SK-N-SH (cell line): ENCODE measurements around the gene PLOD3. TPM values are rescaled to one million over a fixed set of nuclear protein-coding genes. Genes with fewer than 3 reads are reported as not detected.

Source experiments
- CTCF ChIA-PET: fragments of 300-600, 350-600 bp; formaldehyde crosslinking; extraction: SDS; loops from one replicate; lab custom pipeline; 2021; lab: Yijun Ruan, JAX
- POLR2A ChIA-PET: fragments of 350-600 bp; sonication (Branson Sonifier 250); formaldehyde crosslinking; extraction: SDS; loops from one replicate; lab custom pipeline; 2020; ENCODE audit warnings: antibody characterized with exemption, inconsistent platforms; lab: Yijun Ruan, JAX
- DNase-seq: peaks from one replicate; pipeline ENCODE4 v3.0.0; 2012
- H2AFZ ChIP-seq: fragments of 200-600 bp; sonication (generic); 2 replicates; pipeline ENCODE4 v1.8.1; 2016; ENCODE audit warnings: antibody characterized with exemption, mild to moderate bottlenecking, low read depth
- H3F3A ChIP-seq: fragments of 200-600 bp; sonication (generic); replicated peaks from 2 replicates; pipeline ENCODE3; 2016; ENCODE audit warnings: antibody characterized with exemption, mild to moderate bottlenecking; ENCODE audit not compliant: insufficient read depth
- H3K27ac ChIP-seq, 2 experiments: fragments of 200-500 bp in 1 of 2; fragments of 200-600 bp in 1 of 2; sonication (Bioruptor generic) in 1 of 2; sonication (generic), shearing (Covaris generic) in 1 of 2; 2 replicates each; pipeline versions ENCODE4 v1.5.1 to v1.6.1; 2014 to 2016; ENCODE audit warnings: low read depth in 2 of 2, inconsistent platforms in 1 of 2, low read length in 1 of 2, mild to moderate bottlenecking in 1 of 2, mixed read lengths in 1 of 2
- H3K27me3 ChIP-seq: fragments of 200-600 bp; sonication (generic), shearing (Covaris generic); 2 replicates; pipeline ENCODE4 v1.6.1; 2016; ENCODE audit warnings: mixed run types; ENCODE audit not compliant: insufficient read depth
- H3K36me3 ChIP-seq, 2 experiments: fragments of 200-500 bp in 1 of 2; fragments of 200-600 bp in 1 of 2; sonication (Bioruptor generic) in 1 of 2; sonication (generic) in 1 of 2; replicated peaks in 1 of 2; 2 replicates each; pipeline versions ENCODE3 to v1.5.1; 2014 to 2016; ENCODE audit warnings: low read length in 1 of 2, mild to moderate bottlenecking in 1 of 2; ENCODE audit not compliant: insufficient read depth in 2 of 2, control insufficient read depth in 1 of 2
- H3K4me1 ChIP-seq, 2 experiments: fragments of 200-500 bp in 1 of 2; fragments of 200-600 bp in 1 of 2; sonication (Bioruptor generic) in 1 of 2; sonication (generic), shearing (Covaris generic) in 1 of 2; 2 replicates each; pipeline versions ENCODE4 v1.5.1 to v1.6.1; 2014 to 2016; ENCODE audit warnings: low read depth in 1 of 2, low read length in 1 of 2, mixed run types in 1 of 2; ENCODE audit not compliant: insufficient read depth in 2 of 2, control insufficient read depth in 1 of 2
- H3K4me2 ChIP-seq: fragments of 200-600 bp; sonication (generic), shearing (Covaris generic); 2 replicates; pipeline ENCODE4 v1.6.1; 2017; ENCODE audit warnings: mixed run types
- H3K4me3 ChIP-seq, 2 experiments: fragments of 200-500 bp in 1 of 2; fragments of 200-600 bp in 1 of 2; sonication (Bioruptor generic) in 1 of 2; sonication (generic), shearing (Covaris generic) in 1 of 2; 2 replicates each; pipeline versions ENCODE4 v1.5.1 to v1.8.1; 2014 to 2016; ENCODE audit warnings: low read depth in 2 of 2, inconsistent platforms in 1 of 2, low read length in 1 of 2, mild to moderate bottlenecking in 1 of 2, mixed read lengths in 1 of 2, moderate library complexity in 1 of 2
- H3K79me2 ChIP-seq: fragments of 200-600 bp; sonication (generic); 2 replicates; pipeline ENCODE4 v1.8.1; 2017; ENCODE audit warnings: mild to moderate bottlenecking; ENCODE audit not compliant: insufficient read depth
- H3K9ac ChIP-seq: fragments of 200-600 bp; sonication (generic); 2 replicates; pipeline ENCODE4 v1.6.1; 2017; ENCODE audit warnings: mixed run types
- H3K9me2 ChIP-seq: fragments of 200-600 bp; sonication (generic); 2 replicates; pipeline ENCODE4 v1.6.1; 2017; ENCODE audit warnings: mixed run types
- H3K9me3 ChIP-seq: fragments of 200-600 bp; sonication (generic); 2 replicates; pipeline ENCODE4 v1.6.1; 2017; ENCODE audit warnings: mixed run types, mild to moderate bottlenecking, moderate library complexity
- H4K20me1 ChIP-seq: fragments of 200-600 bp; sonication (generic); 2 replicates; pipeline ENCODE4 v1.6.1; 2017; ENCODE audit warnings: mild to moderate bottlenecking, mixed run types; ENCODE audit not compliant: insufficient read depth
- CTCF ChIP-seq: fragments of 200-600 bp; sonication (generic); IDR thresholded peaks from 2 replicates; pipeline ENCODE4 v1.6.1; 2017; ENCODE audit warnings: antibody characterized with exemption, mild to moderate bottlenecking, moderate library complexity
- EZH2phosphoT487 ChIP-seq: fragments of 200-600 bp; sonication (generic); IDR thresholded peaks from 2 replicates; pipeline ENCODE4 v1.6.1; 2017; ENCODE audit warnings: low read depth, mixed run types, mild to moderate bottlenecking, antibody characterized with exemption, moderate library complexity, borderline replicate concordance
- FOXM1 ChIP-seq: IDR thresholded peaks from 2 replicates; pipeline ENCODE4 v1.4.0; 2012; ENCODE audit warnings: low read depth, mild to moderate bottlenecking
- GABPA ChIP-seq: IDR thresholded peaks from 2 replicates; pipeline ENCODE4 v1.4.0; 2012; ENCODE audit warnings: low read depth, mild to moderate bottlenecking
- JUND ChIP-seq: IDR thresholded peaks from 2 replicates; pipeline ENCODE4 v1.4.0; 2012
- MAX ChIP-seq: IDR thresholded peaks from 2 replicates; pipeline ENCODE4 v1.4.0; 2012; ENCODE audit warnings: low read depth
- MEF2A ChIP-seq: IDR thresholded peaks from 2 replicates; pipeline ENCODE4 v1.4.0; 2012; ENCODE audit warnings: low read depth, borderline replicate concordance
- NRF1 ChIP-seq: IDR thresholded peaks from 2 replicates; pipeline ENCODE4 v1.6.1; 2012; ENCODE audit warnings: low read depth, mild to moderate bottlenecking, low read length
- POLR2AphosphoS5 ChIP-seq: IDR thresholded peaks from 2 replicates; pipeline ENCODE4 v1.6.1; 2012; ENCODE audit warnings: low read depth, low read length
- RCOR1 ChIP-seq: fragments of 150-350 bp; IDR thresholded peaks from 2 replicates; pipeline ENCODE4 v1.6.1; 2017; ENCODE audit warnings: antibody characterized with exemption, low read length
- RFX5 ChIP-seq: IDR thresholded peaks from 2 replicates; pipeline ENCODE4 v1.6.1; 2012; ENCODE audit warnings: mild to moderate bottlenecking, improper control_type of control experiment, low read length
- SMC3 ChIP-seq: IDR thresholded peaks from 2 replicates; pipeline ENCODE4 v1.6.1; 2012; ENCODE audit warnings: low read depth, low read length, improper control_type of control experiment
- TAF1 ChIP-seq: IDR thresholded peaks from 2 replicates; pipeline ENCODE4 v1.6.1; 2012; ENCODE audit warnings: low read depth, mild to moderate bottlenecking, low read length, moderate library complexity, borderline replicate concordance
- USF1 ChIP-seq: IDR thresholded peaks from 2 replicates; pipeline ENCODE4 v1.4.0; 2012; ENCODE audit warnings: low read depth, borderline replicate concordance
- WGBS: methylation state at CpG from one replicate; pipeline ENCODE4 v1.1.6; 2017; ENCODE audit warnings: low lambda C conversion rate; 5-methylcytosine and 5-hydroxymethylcytosine counted together
- polyA plus RNA-seq, 3 experiments: library from polyadenylated mRNA; depleted of rRNA; stranded (reverse); fragments of >200 nt; gene quantifications; 2 replicates each; pipeline ENCODE4 v1.2.3, GENCODE V29; 2012

Gene PLOD3
- polyA plus RNA-seq, 1 of the 3 experiments (the other 2 are of a cell fraction): 276 TPM

GRCh38 chr7:101189109-101189508 is 28.3 kb downstream of the PLOD3 start (continued):
- TF ChIP-seq FOXM1 (no peak), POLR2AphosphoS5 (no peak), NRF1 (no peak), MAX (no peak)

GRCh38 chr7:101186844-101187428 is 30.4 kb downstream of the PLOD3 start:
- DNase-seq: no peak
- Histone ChIP-seq H3K36me3 (no peaks in the 10 kb centered on the region), H3K27ac (no peak overlapping the region), H3K9ac (no peak overlapping the region), H3K4me3 (no peak overlapping the region), H3K9me2 (no peaks in the 10 kb centered on the region), H3K9me3 (no peaks in the 10 kb centered on the region)
- CTCF ChIA-PET: interaction anchor here (0.9 to 7.2 kb wide), 8 partner anchors 10 to 57 kb away, joined by 3 to 51 read pairs (median 3); partner anchors contain the start of gene MOGAT3
- WGBS: 90% methylated on average over 4 of the region's 4 CpGs
- TF ChIP-seq JUND (no peak), GABPA (no peak)
- TF ChIP-seq, all 33 proteins: peak for 0
- H2AFZ ChIP-seq: no peak overlapping the region
- H3K79me2 ChIP-seq: no peaks in the 10 kb centered on the region
- POLR2A ChIA-PET: no interaction called here
- peaks cover 16% of the 10 kb centered on the region for H3F3A ChIP-seq
- no peaks in the 10 kb centered on the region for H4K20me1 ChIP-seq
- H3K27me3 ChIP-seq: no peaks in the 10 kb centered on the region
- peaks cover 0 to 3% of the 10 kb centered on the region in 2 experiments; a peak in 1 of 4 replicates for H3K4me1 ChIP-seq
- H3K4me2 ChIP-seq: no peak overlapping the region

GRCh38 chr7:101186194-101186593 is 31.2 kb downstream of the PLOD3 start:
- no peak overlapping the region for H3K4me3 ChIP-seq
- no peaks in the 10 kb centered on the region for H3K27me3 ChIP-seq
- H3K9me2 ChIP-seq: no peaks in the 10 kb centered on the region
- no peak for TF ChIP-seq MEF2A
- TF ChIP-seq USF1: no peak
- TF ChIP-seq TAF1: no peak
- no peak for TF ChIP-seq RFX5
- no peak for TF ChIP-seq GABPA
- no peak for TF ChIP-seq SMC3
- TF ChIP-seq CTCF: no peak
- no peak for TF ChIP-seq RCOR1
- TF ChIP-seq EZH2phosphoT487: no peak
- no peak for TF ChIP-seq MAX
- TF ChIP-seq, all 33 proteins: peak for 0
- Histone ChIP-seq H3K9me3 (no peaks in the 10 kb centered on the region), H3K9ac (no peak overlapping the region), H3K27ac (no peak overlapping the region), H3K79me2 (no peaks in the 10 kb centered on the region), H3K4me1 (peaks cover 0 to 3% of the 10 kb centered on the region in 2 experiments; a peak in 1 of 4 replicates), H4K20me1 (no peaks in the 10 kb centered on the region), H3F3A (peaks cover 16% of the 10 kb centered on the region), H3K4me2 (no peak overlapping the region), H2AFZ (no peak overlapping the region), H3K36me3 (no peaks in the 10 kb centered on the region)
- WGBS: 71% methylated on average over 6 of the region's 6 CpGs
- no peak for DNase-seq
- CTCF ChIA-PET: interaction anchor here (1.5 to 7.2 kb wide), 5 partner anchors 9 to 47 kb away, joined by 3 to 51 read pairs (median 3); no protein-coding TSS in a partner anchor
- POLR2A ChIA-PET: no interaction called here
